SJSA1 (cell line): Measurements from ENCODE around the gene BIN2. TPM values are rescaled to one million over a fixed set of nuclear protein-coding genes. Genes with fewer than 3 reads are reported as not detected.

Experiments used
- DNase-seq, 2 experiments: peaks; one replicate each; pipeline ENCODE4 v3.0.0-alpha.2; 2015 to 2020; ENCODE audit warnings: low spot score in 2 of 2, low read depth in 1 of 2
- H3K27ac ChIP-seq: fragments of 250-450 bp; sonication (Bioruptor Pico); 2 replicates; pipeline ENCODE4 v1.5.1; 2020; ENCODE audit warnings: mild to moderate bottlenecking, moderate library complexity
- H3K27me3 ChIP-seq: fragments of 250-450 bp; sonication (Bioruptor Pico); replicated peaks from 2 replicates; pipeline ENCODE4 v1.5.1; 2020; ENCODE audit warnings: mild to moderate bottlenecking, moderate library complexity
- H3K36me3 ChIP-seq: fragments of 250-450 bp; sonication (Bioruptor Pico); 2 replicates; pipeline ENCODE4 v1.5.1; 2020; ENCODE audit warnings: mild to moderate bottlenecking
- H3K4me1 ChIP-seq: fragments of 250-450 bp; sonication (Bioruptor Pico); replicated peaks from 2 replicates; pipeline ENCODE4 v1.6.1; 2021; ENCODE audit warnings: mild to moderate bottlenecking
- H3K4me3 ChIP-seq: fragments of 250-450 bp; sonication (Bioruptor Pico); 2 replicates; pipeline ENCODE4 v1.5.1; 2020; ENCODE audit warnings: mild to moderate bottlenecking
- H3K9me3 ChIP-seq: fragments of 250-450 bp; sonication (Bioruptor Pico); replicated peaks from 2 replicates; pipeline ENCODE4 v1.5.1; 2020; ENCODE audit warnings: mild to moderate bottlenecking
- total RNA-seq: library from RNA; depleted of rRNA; stranded (reverse); fragments of >200 nt; shearing (Covaris generic); gene quantifications from 2 replicates; pipeline ENCODE4 v1.2.3, GENCODE V29; 2014; rRNA removed

The BIN2 gene
- total RNA-seq, 1 experiment from 2014 or later: 0.08 TPM

GRCh38 chr12:51245476-51246253 is 78.3 kb downstream of the BIN2 start:
- peaks cover 21% of the 10 kb centered on the region for H3K4me1 ChIP-seq
- H3K27ac ChIP-seq: peak overlapping the region; percentile 48; the same call in 1 of the 2 replicates
- no peak overlapping the region for H3K4me3 ChIP-seq
- no peaks in the 10 kb centered on the region for H3K27me3 ChIP-seq
- no peak for DNase-seq
- no peaks in the 10 kb centered on the region for H3K9me3 ChIP-seq
- peaks cover 76% of the 10 kb centered on the region for H3K36me3 ChIP-seq

- H3K4me3 ChIP-seq: no peak overlapping the region
- no peak for DNase-seq
- peaks cover 32% of the 10 kb centered on the region for H3K4me1 ChIP-seq
- H3K27ac ChIP-seq: no peak overlapping the region
- no peaks in the 10 kb centered on the region for H3K27me3 ChIP-seq
- peaks cover 83% of the 10 kb centered on the region for H3K36me3 ChIP-seq
- H3K9me3 ChIP-seq: no peaks in the 10 kb centered on the region
Observed at GRCh38 chr12:51244269-51244668, 79.7 kb downstream of the BIN2 start.

GRCh38 chr12:51242876-51243275 is 81.1 kb downstream of the BIN2 start:
- no peaks in the 10 kb centered on the region; the same call in 1 of the 2 replicates for H3K9me3 ChIP-seq
- peaks cover 84% of the 10 kb centered on the region for H3K36me3 ChIP-seq
- no peaks in the 10 kb centered on the region for H3K27me3 ChIP-seq
- no peak overlapping the region for H3K27ac ChIP-seq
- H3K4me3 ChIP-seq: no peak overlapping the region
- H3K4me1 ChIP-seq: peaks cover 35% of the 10 kb centered on the region
- no peak for DNase-seq

- Histone ChIP-seq H3K27ac (no peak overlapping the region), H3K36me3 (peaks cover 78% of the 10 kb centered on the region), H3K27me3 (no peaks in the 10 kb centered on the region), H3K9me3 (no peaks in the 10 kb centered on the region; the same call in 1 of the 2 replicates), H3K4me3 (no peak overlapping the region), H3K4me1 (peaks cover 35% of the 10 kb centered on the region)
- DNase-seq: no peak
Observed at GRCh38 chr12:51242120-51242519, 81.9 kb downstream of the BIN2 start.

GRCh38 chr12:51240971-51241370 is 83.0 kb downstream of the BIN2 start:
- peaks cover 67% of the 10 kb centered on the region for H3K36me3 ChIP-seq
- no peak for DNase-seq
- H3K4me3 ChIP-seq: no peak overlapping the region
- H3K27ac ChIP-seq: no peak overlapping the region
- H3K9me3 ChIP-seq: no peaks in the 10 kb centered on the region; the same call in 1 of the 2 replicates
- peaks cover 25% of the 10 kb centered on the region for H3K4me1 ChIP-seq
- no peaks in the 10 kb centered on the region for H3K27me3 ChIP-seq

- no peaks in the 10 kb centered on the region for H3K27me3 ChIP-seq
- peaks cover 47% of the 10 kb centered on the region for H3K36me3 ChIP-seq
- DNase-seq: peak; percentile 86 to 96
- peaks cover 23% of the 10 kb centered on the region for H3K4me1 ChIP-seq
- peak within 1 kb of the TSS; percentile 98 for H3K4me3 ChIP-seq
- no peaks in the 10 kb centered on the region; the same call in 1 of the 2 replicates for H3K9me3 ChIP-seq
- H3K27ac ChIP-seq: peak within 1 kb of the TSS; percentile 100
Observed at GRCh38 chr12:51238510-51239334, 85.3 kb downstream of the BIN2 start, which contains the start of gene DAZAP2. Gene DAZAP2, plus strand, starts transcription at chr12:51238826. Its CDS starts 82 bp downstream, at chr12:51238908.

GRCh38 chr12:51238037-51238509 is 85.9 kb downstream of the BIN2 start:
- Histone ChIP-seq H3K9me3 (no peaks in the 10 kb centered on the region; the same call in 1 of the 2 replicates), H3K36me3 (peaks cover 40% of the 10 kb centered on the region), H3K4me1 (peaks cover 23% of the 10 kb centered on the region), H3K27ac (no peak overlapping the region), H3K4me3 (peak overlapping the region; percentile 98), H3K27me3 (no peaks in the 10 kb centered on the region)
- DNase-seq: peak in 1 of 2 experiments; percentile 31

- Histone ChIP-seq H3K27ac (no peak overlapping the region), H3K4me3 (no peak overlapping the region), H3K27me3 (no peaks in the 10 kb centered on the region), H3K4me1 (peaks cover 4% of the 10 kb centered on the region), H3K9me3 (no peaks in the 10 kb centered on the region; the same call in 1 of the 2 replicates), H3K36me3 (peaks cover 7% of the 10 kb centered on the region)
- DNase-seq: no peak
Observed at GRCh38 chr12:51234530-51234929, 89.4 kb downstream of the BIN2 start.

GRCh38 chr12:51232642-51233041 is 91.3 kb downstream of the BIN2 start:
- Histone ChIP-seq H3K27ac (no peak overlapping the region), H3K4me3 (no peak overlapping the region), H3K9me3 (no peaks in the 10 kb centered on the region), H3K36me3 (no peaks in the 10 kb centered on the region), H3K27me3 (no peaks in the 10 kb centered on the region), H3K4me1 (no peaks in the 10 kb centered on the region; the same call in 1 of the 2 replicates)
- DNase-seq: no peak

Other genes starting within 250 kb of the BIN2 start
- 18.4 and 29.0 TPM in 2 replicates for gene CSRNP2, start 240.6 kb downstream of the BIN2 start, total RNA-seq
- 6.9 and 8.8 TPM in 2 replicates for gene TFCP2, start 151.0 kb downstream of the BIN2 start, total RNA-seq
- 1.2 and 5.8 TPM in 2 replicates for gene POU6F1, start 106.1 kb downstream of the BIN2 start, total RNA-seq
- gene DAZAP2, start 85.3 kb downstream of the BIN2 start, total RNA-seq: 79.9 and 153 TPM in 2 replicates
- 22.8 and 32.5 TPM in 2 replicates for gene SMAGP, start 53.8 kb downstream of the BIN2 start, total RNA-seq
- gene CELA1, start 22.5 kb upstream of the BIN2 start, total RNA-seq: 0.56 and 1.2 TPM in 2 replicates
- 30.8 and 38.2 TPM in 2 replicates for gene GALNT6, start 67.2 kb upstream of the BIN2 start, total RNA-seq
- 6.2 and 29.0 TPM in 2 replicates for gene SLC4A8, start 100.7 kb upstream of the BIN2 start, total RNA-seq